ENCODE measurements around the gene CALML3.

DNA sequence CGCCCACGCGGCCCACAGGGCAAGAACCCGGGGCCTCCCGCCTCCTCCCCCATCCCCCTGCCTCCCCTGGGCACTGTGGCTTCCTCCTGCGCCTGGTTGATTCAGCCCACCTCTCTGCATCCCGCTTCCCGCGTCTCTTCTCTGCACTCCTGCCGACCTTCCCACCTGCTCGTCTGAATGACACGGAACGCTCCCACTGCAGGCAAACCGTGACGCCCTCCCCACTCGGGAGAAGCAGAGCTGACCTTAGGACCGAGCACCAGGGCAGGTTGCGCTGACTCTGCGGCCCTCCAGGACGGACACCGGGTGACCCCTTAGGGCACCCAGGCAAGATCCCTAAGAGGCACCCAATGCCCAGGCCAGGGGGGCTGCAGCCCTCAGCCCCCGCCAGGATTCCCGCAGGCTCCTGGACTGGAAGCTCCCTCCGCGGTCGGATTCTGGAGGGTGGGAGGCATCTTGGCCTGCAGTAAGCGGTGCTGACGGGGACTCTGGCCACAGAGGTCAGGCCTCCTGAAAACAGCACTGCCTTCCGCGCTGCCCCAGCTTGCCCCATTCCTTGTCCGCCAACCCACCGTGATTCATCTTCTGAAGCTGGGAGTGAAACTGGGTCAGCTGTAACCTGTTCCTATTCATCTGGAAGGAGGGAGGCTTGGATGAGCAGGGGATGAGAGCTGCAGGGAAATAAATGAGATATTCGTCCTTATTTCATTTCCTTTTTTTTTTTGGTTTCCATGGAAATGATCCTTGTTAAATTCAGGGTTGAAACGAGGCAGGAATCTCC lies 990 bp downstream of the CALML3 start:
- TF ChIP-seq, protein P1, sequence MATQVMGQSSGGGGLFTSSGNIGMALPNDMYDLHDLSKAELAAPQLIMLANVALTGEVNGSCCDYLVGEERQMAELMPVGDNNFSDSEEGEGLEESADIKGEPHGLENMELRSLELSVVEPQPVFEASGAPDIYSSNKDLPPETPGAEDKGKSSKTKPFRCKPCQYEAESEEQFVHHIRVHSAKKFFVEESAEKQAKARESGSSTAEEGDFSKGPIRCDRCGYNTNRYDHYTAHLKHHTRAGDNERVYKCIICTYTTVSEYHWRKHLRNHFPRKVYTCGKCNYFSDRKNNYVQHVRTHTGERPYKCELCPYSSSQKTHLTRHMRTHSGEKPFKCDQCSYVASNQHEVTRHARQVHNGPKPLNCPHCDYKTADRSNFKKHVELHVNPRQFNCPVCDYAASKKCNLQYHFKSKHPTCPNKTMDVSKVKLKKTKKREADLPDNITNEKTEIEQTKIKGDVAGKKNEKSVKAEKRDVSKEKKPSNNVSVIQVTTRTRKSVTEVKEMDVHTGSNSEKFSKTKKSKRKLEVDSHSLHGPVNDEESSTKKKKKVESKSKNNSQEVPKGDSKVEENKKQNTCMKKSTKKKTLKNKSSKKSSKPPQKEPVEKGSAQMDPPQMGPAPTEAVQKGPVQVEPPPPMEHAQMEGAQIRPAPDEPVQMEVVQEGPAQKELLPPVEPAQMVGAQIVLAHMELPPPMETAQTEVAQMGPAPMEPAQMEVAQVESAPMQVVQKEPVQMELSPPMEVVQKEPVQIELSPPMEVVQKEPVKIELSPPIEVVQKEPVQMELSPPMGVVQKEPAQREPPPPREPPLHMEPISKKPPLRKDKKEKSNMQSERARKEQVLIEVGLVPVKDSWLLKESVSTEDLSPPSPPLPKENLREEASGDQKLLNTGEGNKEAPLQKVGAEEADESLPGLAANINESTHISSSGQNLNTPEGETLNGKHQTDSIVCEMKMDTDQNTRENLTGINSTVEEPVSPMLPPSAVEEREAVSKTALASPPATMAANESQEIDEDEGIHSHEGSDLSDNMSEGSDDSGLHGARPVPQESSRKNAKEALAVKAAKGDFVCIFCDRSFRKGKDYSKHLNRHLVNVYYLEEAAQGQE (IDR thresholded peaks at IDR 0.05; ENCODE audit: insufficient read depth in 1 of 2, low read depth in 2 of 2, low read length in 1 of 2): no peak
- TF ChIP-seq, protein P2, sequence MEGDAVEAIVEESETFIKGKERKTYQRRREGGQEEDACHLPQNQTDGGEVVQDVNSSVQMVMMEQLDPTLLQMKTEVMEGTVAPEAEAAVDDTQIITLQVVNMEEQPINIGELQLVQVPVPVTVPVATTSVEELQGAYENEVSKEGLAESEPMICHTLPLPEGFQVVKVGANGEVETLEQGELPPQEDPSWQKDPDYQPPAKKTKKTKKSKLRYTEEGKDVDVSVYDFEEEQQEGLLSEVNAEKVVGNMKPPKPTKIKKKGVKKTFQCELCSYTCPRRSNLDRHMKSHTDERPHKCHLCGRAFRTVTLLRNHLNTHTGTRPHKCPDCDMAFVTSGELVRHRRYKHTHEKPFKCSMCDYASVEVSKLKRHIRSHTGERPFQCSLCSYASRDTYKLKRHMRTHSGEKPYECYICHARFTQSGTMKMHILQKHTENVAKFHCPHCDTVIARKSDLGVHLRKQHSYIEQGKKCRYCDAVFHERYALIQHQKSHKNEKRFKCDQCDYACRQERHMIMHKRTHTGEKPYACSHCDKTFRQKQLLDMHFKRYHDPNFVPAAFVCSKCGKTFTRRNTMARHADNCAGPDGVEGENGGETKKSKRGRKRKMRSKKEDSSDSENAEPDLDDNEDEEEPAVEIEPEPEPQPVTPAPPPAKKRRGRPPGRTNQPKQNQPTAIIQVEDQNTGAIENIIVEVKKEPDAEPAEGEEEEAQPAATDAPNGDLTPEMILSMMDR (IDR thresholded peaks at IDR 0.05): no peak
